HCT116 (cell line): ENCODE measurements around the gene C16orf74. TPM values are rescaled to one million over a fixed set of nuclear protein-coding genes. Genes with fewer than 3 reads are reported as not detected.

Experiments
- ATAC-seq: fragments of 200-7000 bp; cut with Tn5 transposase; 2 replicates; pipeline ENCODE4 v1.9.1; 2020; ENCODE audit warnings: mild to moderate bottlenecking, moderate library complexity
- BruUV-seq: library from RNA; stranded (reverse); fragments of 400-500 nt; replicated peaks from 2 replicates; lab custom pipeline; 2021; lab: Mats Ljungman, UMichigan
- CTCF ChIA-PET: fragments of 300-600 bp; sonication (Branson Sonifier 250); formaldehyde crosslinking; loops from one replicate; lab custom pipeline; 2021; ENCODE audit warnings: antibody characterized with exemption; lab: Charles Lee
- POLR2A ChIA-PET: fragments of 300-600, 350-600 bp; sonication (Branson Sonifier 250); formaldehyde crosslinking; loops from one replicate; lab custom pipeline; 2021; ENCODE audit warnings: antibody characterized with exemption; lab: Charles Lee
- RAD21 ChIA-PET, 2 experiments: fragments of 300-600 bp; sonication (Branson Sonifier 250); formaldehyde crosslinking; loops; one replicate each; lab custom pipeline; 2023; ENCODE audit warnings: low total read pairs in 2 of 2; ENCODE audit not compliant: uncharacterized antibody in 2 of 2, unreplicated experiment in 2 of 2, low non-redundant PET in 1 of 2; lab: Charles Lee
- DNase-seq: peaks from one replicate; pipeline ENCODE4 v3.0.0-alpha.2; 2010; ENCODE audit warnings: low read depth, low spot score
- H2AFZ ChIP-seq: fragments of 200-600 bp; shearing (Covaris generic), sonication (generic); 2 replicates; pipeline ENCODE4 v1.6.1; 2017; ENCODE audit warnings: low read depth, mixed run types, mixed read lengths, antibody characterized with exemption, low read length; ENCODE audit not compliant: poor library complexity, severe bottlenecking
- H3K27ac ChIP-seq: 2 replicates; pipeline ENCODE4 v1.5.1; 2012; ENCODE audit warnings: low read depth, low read length
- H3K27me3 ChIP-seq: fragments of 200-600 bp; sonication (generic); 2 replicates; pipeline ENCODE4 v1.6.1; 2016; ENCODE audit warnings: mixed run types, low read length, mixed read lengths; ENCODE audit not compliant: insufficient read depth
- H3K36me3 ChIP-seq, 2 experiments: fragments of 200-500 bp in 1 of 2; fragments of 200-600 bp in 1 of 2; sonication (Bioruptor generic) in 1 of 2; sonication (generic) in 1 of 2; 2 replicates each; pipeline versions ENCODE4 v1.5.1 to v1.6.1; 2014 to 2016; ENCODE audit warnings: low read length in 2 of 2, inconsistent platforms in 1 of 2, mixed read lengths in 1 of 2, mixed run types in 1 of 2; ENCODE audit not compliant: insufficient read depth in 2 of 2, control insufficient read depth in 1 of 2
- H3K4me1 ChIP-seq, 2 experiments: fragments of 200-600 bp in 1 of 2; sonication (generic) in 1 of 2; 2 replicates each; pipeline versions ENCODE4 v1.5.1 to v1.6.1; 2012 to 2017; ENCODE audit warnings: low read length in 2 of 2, inconsistent platforms in 1 of 2, mild to moderate bottlenecking in 1 of 2, mixed read lengths in 1 of 2, mixed run types in 1 of 2, moderate library complexity in 1 of 2; ENCODE audit not compliant: insufficient read depth in 2 of 2, control insufficient read depth in 1 of 2
- H3K4me2 ChIP-seq: fragments of 200-600 bp; sonication (generic); 2 replicates; pipeline ENCODE4 v1.6.1; 2017; ENCODE audit warnings: mixed run types, low read length, mixed read lengths
- H3K4me3 ChIP-seq, 2 experiments: fragments of 200-600 bp in 1 of 2; sonication (generic) in 1 of 2; replicated peaks in 1 of 2; 2 replicates each; pipeline ENCODE4 v1.5.1; 2011 to 2016; ENCODE audit warnings: low read length in 2 of 2, control low read depth in 1 of 2, low read depth in 1 of 2, mild to moderate bottlenecking in 1 of 2, mixed read lengths in 1 of 2, mixed run types in 1 of 2
- H3K79me2 ChIP-seq: fragments of 200-600 bp; sonication (generic); 2 replicates; pipeline ENCODE4 v1.6.1; 2017; ENCODE audit warnings: mild to moderate bottlenecking, mixed run types, low read length, moderate library complexity, mixed read lengths; ENCODE audit not compliant: insufficient read depth
- H3K9ac ChIP-seq: fragments of 200-600 bp; sonication (generic); 2 replicates; pipeline ENCODE4 v1.6.1; 2016; ENCODE audit warnings: low read length, mixed read lengths
- H3K9me2 ChIP-seq: fragments of 200-600 bp; sonication (generic), shearing (Covaris generic); 2 replicates; pipeline ENCODE4 v1.6.1; 2017; ENCODE audit warnings: mixed run types, mild to moderate bottlenecking, moderate library complexity; ENCODE audit not compliant: insufficient read depth
- H3K9me3 ChIP-seq, 2 experiments: fragments of 200-500 bp in 1 of 2; fragments of 200-600 bp in 1 of 2; sonication (Bioruptor generic) in 1 of 2; sonication (generic) in 1 of 2; 2 replicates each; pipeline ENCODE4 v1.6.1; 2014 to 2017; ENCODE audit warnings: low read length in 2 of 2, mixed read lengths in 2 of 2, inconsistent platforms in 1 of 2, low read depth in 1 of 2, mild to moderate bottlenecking in 1 of 2, mixed run types in 1 of 2, moderate library complexity in 1 of 2; ENCODE audit not compliant: control insufficient read depth in 1 of 2, insufficient read depth in 1 of 2
- H4K20me1 ChIP-seq: fragments of 200-600 bp; sonication (generic), shearing (Covaris generic); 2 replicates; pipeline ENCODE4 v1.6.1; 2017; ENCODE audit warnings: mixed run types, mild to moderate bottlenecking, moderate library complexity; ENCODE audit not compliant: insufficient read depth
- CBX3 ChIP-seq: IDR thresholded peaks from 2 replicates; pipeline ENCODE4 v1.6.1; 2012; ENCODE audit warnings: low read depth
- EGR1 ChIP-seq: IDR thresholded peaks from 2 replicates; pipeline ENCODE4 v1.6.1; 2012; ENCODE audit warnings: low read depth
- ELF1 ChIP-seq: IDR thresholded peaks from 2 replicates; pipeline ENCODE4 v1.6.1; 2012; ENCODE audit warnings: low read depth, borderline replicate concordance
- EZH2 ChIP-seq: fragments of 200-600 bp; sonication (generic); IDR thresholded peaks from 2 replicates; pipeline ENCODE4 v1.6.1; 2017; ENCODE audit warnings: antibody characterized with exemption, mixed run types
- FOSL1 ChIP-seq: IDR thresholded peaks from 2 replicates; pipeline ENCODE4 v1.6.1; 2012; ENCODE audit warnings: low read depth
- JUND ChIP-seq: IDR thresholded peaks from 2 replicates; pipeline ENCODE4 v1.6.1; 2012
- POLR2A ChIP-seq: IDR thresholded peaks from 2 replicates; pipeline ENCODE4 v1.7.0; 2011; ENCODE audit warnings: borderline replicate concordance; ENCODE audit not compliant: insufficient read depth, insufficient read length; ENCODE audit errors: extremely low read depth
- POLR2AphosphoS5 ChIP-seq: IDR thresholded peaks from 2 replicates; pipeline ENCODE4 v1.6.1; 2011; ENCODE audit warnings: mild to moderate bottlenecking, low read depth, low read length, moderate library complexity
- RAD21 ChIP-seq: IDR thresholded peaks from 2 replicates; pipeline ENCODE4 v1.6.1; 2012; ENCODE audit warnings: low read depth, mild to moderate bottlenecking
- SP1 ChIP-seq: IDR thresholded peaks from 2 replicates; pipeline ENCODE4 v1.6.1; 2012; ENCODE audit warnings: low read depth
- SRF ChIP-seq: IDR thresholded peaks from 2 replicates; pipeline ENCODE4 v1.6.1; 2012; ENCODE audit warnings: low read depth
- TCF7L2 ChIP-seq: IDR thresholded peaks from 2 replicates; pipeline ENCODE4 v1.7.0; 2011; ENCODE audit warnings: borderline replicate concordance, inconsistent platforms; ENCODE audit not compliant: insufficient read depth, insufficient read length; ENCODE audit errors: extremely low read depth
- ZFX ChIP-seq: fragments of 450-650 bp; IDR thresholded peaks from 2 replicates; pipeline ENCODE4 v1.6.1; 2017
- ZNF274 ChIP-seq: fragments of 200-500 bp; sonication (Bioruptor generic); IDR thresholded peaks from 2 replicates; pipeline ENCODE4 v1.6.1; 2014; ENCODE audit warnings: mild to moderate bottlenecking, low read depth, low read length, inconsistent platforms
- intact Hi-C: fragments of 100-400 bp; cut with micrococcal nuclease; formaldehyde crosslinking; loops from 2 replicates; pipeline ENCODE4 v1.10.0; 2022
- total RNA-seq: library from RNA; stranded (reverse); gene quantifications from one replicate; pipeline ENCODE4 v1.2.1, GENCODE V29; 2021; ENCODE audit not compliant: unreplicated experiment
- TF ChIP-seq, protein P1 (sequence below): IDR thresholded peaks from 2 replicates; pipeline ENCODE4 v1.6.1; 2012; ENCODE audit warnings: low read depth
- TF ChIP-seq, protein P2 (sequence below): IDR thresholded peaks from 2 replicates; pipeline ENCODE4 v1.6.1; 2012
- TF ChIP-seq, protein P3 (sequence below): IDR thresholded peaks from 2 replicates; pipeline ENCODE4 v1.6.1; 2012
- TF ChIP-seq, protein P4 (sequence below): IDR thresholded peaks from 2 replicates; pipeline ENCODE4 v1.6.1; 2011; ENCODE audit warnings: mild to moderate bottlenecking, low read length, moderate library complexity; ENCODE audit not compliant: insufficient replicate concordance; ENCODE audit errors: extremely low read depth
- TF ChIP-seq, protein P5 (sequence below), 3 experiments: fragments of 200-600 bp in 1 of 3; sonication (generic) in 1 of 3; IDR thresholded peaks in 2 of 3; conservative IDR thresholded peaks in 1 of 3; 2 replicates each; pipeline ENCODE4 v1.5.1; 2012 to 2017; ENCODE audit warnings: low read depth in 2 of 3, low read length in 2 of 3, antibody characterized with exemption in 1 of 3, borderline replicate concordance in 1 of 3, control low read depth in 1 of 3, mild to moderate bottlenecking in 1 of 3, mixed read lengths in 1 of 3, mixed run types in 1 of 3, moderate library complexity in 1 of 3; ENCODE audit not compliant: insufficient read depth in 1 of 3

Gene C16orf74
- total RNA-seq, 1 experiment from 2014 or later, result 30.0 TPM

DNA sequence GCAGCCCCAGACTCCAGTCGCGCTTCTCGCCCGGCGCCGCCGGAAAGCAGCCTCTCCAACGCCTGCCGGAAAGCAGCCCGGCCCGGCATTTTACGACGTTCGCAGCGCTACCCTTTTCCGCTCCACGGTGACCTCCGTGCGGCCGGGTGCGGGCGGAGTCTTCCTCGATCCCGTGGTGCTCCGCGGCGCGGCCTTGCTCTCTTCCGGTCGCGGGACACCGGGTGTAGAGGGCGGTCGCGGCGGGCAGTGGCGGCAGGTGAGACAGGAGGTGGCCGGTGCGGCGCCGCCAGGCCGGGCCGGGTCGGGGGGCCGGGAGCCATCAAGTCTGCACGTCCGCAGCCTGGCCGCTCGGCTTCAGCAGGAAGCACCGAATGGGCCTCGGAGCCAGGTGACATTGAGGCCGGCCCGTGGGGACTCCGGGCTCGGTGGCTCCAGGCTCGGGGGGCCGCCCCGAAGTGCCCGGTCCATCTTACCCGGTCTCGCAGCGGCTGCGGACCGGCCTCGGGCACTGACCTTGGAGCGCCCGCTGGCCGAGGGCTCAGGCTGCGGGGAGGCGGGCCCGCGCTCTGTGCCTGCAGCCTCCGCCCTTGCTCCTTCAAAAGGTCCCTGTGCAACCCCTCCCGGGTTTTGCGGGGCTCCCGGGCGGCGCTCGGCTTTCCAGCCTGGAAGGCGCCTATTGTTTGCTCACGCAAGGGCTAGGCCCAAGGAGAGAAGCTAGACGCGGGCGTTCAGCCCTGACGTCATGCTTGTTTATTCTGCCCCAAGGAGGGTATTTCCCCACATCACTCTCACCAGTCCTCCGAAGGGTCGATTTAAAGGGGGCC lies 48.8 kb upstream of the C16orf74 start, which contains the start of the genes COX4I1 and EMC8:
COX4I1 (plus strand) TSS at position 199 of the 824 bp plus-strand sequence. CDS start 1,511 bp downstream, outside the sequence.
EMC8 (minus strand) TSS at position 48 of the 824 bp plus-strand sequence. CDS start 249 bp downstream, outside the sequence.
- no peak within 1 kb of the TSS for H2AFZ ChIP-seq
- no peak for TF ChIP-seq RAD21
- TF ChIP-seq POLR2AphosphoS5, result peak; percentile 96
- TF ChIP-seq POLR2A, result peak; percentile 92
- TF ChIP-seq, protein P1, sequence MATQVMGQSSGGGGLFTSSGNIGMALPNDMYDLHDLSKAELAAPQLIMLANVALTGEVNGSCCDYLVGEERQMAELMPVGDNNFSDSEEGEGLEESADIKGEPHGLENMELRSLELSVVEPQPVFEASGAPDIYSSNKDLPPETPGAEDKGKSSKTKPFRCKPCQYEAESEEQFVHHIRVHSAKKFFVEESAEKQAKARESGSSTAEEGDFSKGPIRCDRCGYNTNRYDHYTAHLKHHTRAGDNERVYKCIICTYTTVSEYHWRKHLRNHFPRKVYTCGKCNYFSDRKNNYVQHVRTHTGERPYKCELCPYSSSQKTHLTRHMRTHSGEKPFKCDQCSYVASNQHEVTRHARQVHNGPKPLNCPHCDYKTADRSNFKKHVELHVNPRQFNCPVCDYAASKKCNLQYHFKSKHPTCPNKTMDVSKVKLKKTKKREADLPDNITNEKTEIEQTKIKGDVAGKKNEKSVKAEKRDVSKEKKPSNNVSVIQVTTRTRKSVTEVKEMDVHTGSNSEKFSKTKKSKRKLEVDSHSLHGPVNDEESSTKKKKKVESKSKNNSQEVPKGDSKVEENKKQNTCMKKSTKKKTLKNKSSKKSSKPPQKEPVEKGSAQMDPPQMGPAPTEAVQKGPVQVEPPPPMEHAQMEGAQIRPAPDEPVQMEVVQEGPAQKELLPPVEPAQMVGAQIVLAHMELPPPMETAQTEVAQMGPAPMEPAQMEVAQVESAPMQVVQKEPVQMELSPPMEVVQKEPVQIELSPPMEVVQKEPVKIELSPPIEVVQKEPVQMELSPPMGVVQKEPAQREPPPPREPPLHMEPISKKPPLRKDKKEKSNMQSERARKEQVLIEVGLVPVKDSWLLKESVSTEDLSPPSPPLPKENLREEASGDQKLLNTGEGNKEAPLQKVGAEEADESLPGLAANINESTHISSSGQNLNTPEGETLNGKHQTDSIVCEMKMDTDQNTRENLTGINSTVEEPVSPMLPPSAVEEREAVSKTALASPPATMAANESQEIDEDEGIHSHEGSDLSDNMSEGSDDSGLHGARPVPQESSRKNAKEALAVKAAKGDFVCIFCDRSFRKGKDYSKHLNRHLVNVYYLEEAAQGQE, result no peak
- TF ChIP-seq EZH2, result no peak
- peak; percentile 99 for TF ChIP-seq ZFX
- TF ChIP-seq ELF1, result peak; percentile 86
- TF ChIP-seq FOSL1, result no peak
- TF ChIP-seq SP1, result no peak; the same call in 1 of the 2 replicates
- TF ChIP-seq, protein P2, sequence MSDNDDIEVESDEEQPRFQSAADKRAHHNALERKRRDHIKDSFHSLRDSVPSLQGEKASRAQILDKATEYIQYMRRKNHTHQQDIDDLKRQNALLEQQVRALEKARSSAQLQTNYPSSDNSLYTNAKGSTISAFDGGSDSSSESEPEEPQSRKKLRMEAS, result peak; percentile 91
- TF ChIP-seq, protein P3, sequence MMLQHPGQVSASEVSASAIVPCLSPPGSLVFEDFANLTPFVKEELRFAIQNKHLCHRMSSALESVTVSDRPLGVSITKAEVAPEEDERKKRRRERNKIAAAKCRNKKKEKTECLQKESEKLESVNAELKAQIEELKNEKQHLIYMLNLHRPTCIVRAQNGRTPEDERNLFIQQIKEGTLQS, result no peak
- TF ChIP-seq, protein P4, sequence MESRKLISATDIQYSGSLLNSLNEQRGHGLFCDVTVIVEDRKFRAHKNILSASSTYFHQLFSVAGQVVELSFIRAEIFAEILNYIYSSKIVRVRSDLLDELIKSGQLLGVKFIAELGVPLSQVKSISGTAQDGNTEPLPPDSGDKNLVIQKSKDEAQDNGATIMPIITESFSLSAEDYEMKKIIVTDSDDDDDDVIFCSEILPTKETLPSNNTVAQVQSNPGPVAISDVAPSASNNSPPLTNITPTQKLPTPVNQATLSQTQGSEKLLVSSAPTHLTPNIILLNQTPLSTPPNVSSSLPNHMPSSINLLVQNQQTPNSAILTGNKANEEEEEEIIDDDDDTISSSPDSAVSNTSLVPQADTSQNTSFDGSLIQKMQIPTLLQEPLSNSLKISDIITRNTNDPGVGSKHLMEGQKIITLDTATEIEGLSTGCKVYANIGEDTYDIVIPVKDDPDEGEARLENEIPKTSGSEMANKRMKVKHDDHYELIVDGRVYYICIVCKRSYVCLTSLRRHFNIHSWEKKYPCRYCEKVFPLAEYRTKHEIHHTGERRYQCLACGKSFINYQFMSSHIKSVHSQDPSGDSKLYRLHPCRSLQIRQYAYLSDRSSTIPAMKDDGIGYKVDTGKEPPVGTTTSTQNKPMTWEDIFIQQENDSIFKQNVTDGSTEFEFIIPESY, result peak; percentile 43
- no peak for TF ChIP-seq EGR1
- no peak; the same call in 1 of the 2 replicates for TF ChIP-seq SRF
- TF ChIP-seq, protein P5, sequence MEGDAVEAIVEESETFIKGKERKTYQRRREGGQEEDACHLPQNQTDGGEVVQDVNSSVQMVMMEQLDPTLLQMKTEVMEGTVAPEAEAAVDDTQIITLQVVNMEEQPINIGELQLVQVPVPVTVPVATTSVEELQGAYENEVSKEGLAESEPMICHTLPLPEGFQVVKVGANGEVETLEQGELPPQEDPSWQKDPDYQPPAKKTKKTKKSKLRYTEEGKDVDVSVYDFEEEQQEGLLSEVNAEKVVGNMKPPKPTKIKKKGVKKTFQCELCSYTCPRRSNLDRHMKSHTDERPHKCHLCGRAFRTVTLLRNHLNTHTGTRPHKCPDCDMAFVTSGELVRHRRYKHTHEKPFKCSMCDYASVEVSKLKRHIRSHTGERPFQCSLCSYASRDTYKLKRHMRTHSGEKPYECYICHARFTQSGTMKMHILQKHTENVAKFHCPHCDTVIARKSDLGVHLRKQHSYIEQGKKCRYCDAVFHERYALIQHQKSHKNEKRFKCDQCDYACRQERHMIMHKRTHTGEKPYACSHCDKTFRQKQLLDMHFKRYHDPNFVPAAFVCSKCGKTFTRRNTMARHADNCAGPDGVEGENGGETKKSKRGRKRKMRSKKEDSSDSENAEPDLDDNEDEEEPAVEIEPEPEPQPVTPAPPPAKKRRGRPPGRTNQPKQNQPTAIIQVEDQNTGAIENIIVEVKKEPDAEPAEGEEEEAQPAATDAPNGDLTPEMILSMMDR (IDR thresholded peaks at IDR 0.05 in 2 of 3, conservative IDR thresholded peaks at IDR 0.05 in 1 of 3; ENCODE audit: borderline replicate concordance in 1 of 3, insufficient read depth in 1 of 3, low read depth in 2 of 3, low read length in 2 of 3), result no peak
- TF ChIP-seq ZNF274, result no peak
- peak; percentile 48; the same call in 1 of the 2 replicates for TF ChIP-seq CBX3
- no peak for TF ChIP-seq JUND
- TF ChIP-seq TCF7L2, result peak; percentile 39

More for the DNA sequence above, 48.8 kb upstream of the C16orf74 start, which contains the start of the genes COX4I1 and EMC8:
- Histone ChIP-seq H3K27me3 (no peaks in the 10 kb centered on the region), H3K4me1 (peaks cover 11 to 22% of the 10 kb centered on the region in 2 experiments; a peak in 3 of 4 replicates), H4K20me1 (peaks cover 7% of the 10 kb centered on the region; the same call in 1 of the 2 replicates), H3K4me3 (peak within 1 kb of the TSS; percentile 92 to 93), H3K36me3 (peaks cover 43 to 57% of the 10 kb centered on the region in 2 experiments), H3K27ac (peak within 1 kb of the TSS; percentile 90), H3K4me2 (peak within 1 kb of the TSS; percentile 75), H3K9me3 (no peaks in the 10 kb centered on the region), H3K79me2 (peaks cover 97% of the 10 kb centered on the region), H3K9me2 (no peaks in the 10 kb centered on the region), H3K9ac (peak within 1 kb of the TSS; percentile 89)
- ChIA-PET RAD21 (no interaction called here), POLR2A (no interaction called here), CTCF (interaction anchor here (1.5 kb wide), 1 partner anchor 20 kb away, joined by 6 read pairs; no protein-coding TSS in a partner anchor)
- ATAC-seq (peak; percentile 94), DNase-seq (peak; percentile 91)
- BruUV-seq, result no TSS peak
- intact Hi-C loops, result no loop called here
